ENCODE data around the gene TSG101.

The TSG101 gene

GRCh38 chr11:18495271-18495670 lies 31.5 kb downstream of the TSG101 start:
- no peak for DNase-seq (ENCODE audit: low read depth in 1 of 2, low spot score in 1 of 2)

GRCh38 chr11:18493310-18493709 lies 33.4 kb downstream of the TSG101 start:
- DNase-seq (ENCODE audit: low read depth in 1 of 2, low spot score in 1 of 2), result no peak

GRCh38 chr11:18492888-18493287 lies 33.9 kb downstream of the TSG101 start:
- no peak for DNase-seq (ENCODE audit: low read depth in 1 of 2, low spot score in 1 of 2)

GRCh38 chr11:18491924-18492323 lies 34.8 kb downstream of the TSG101 start:
- DNase-seq (ENCODE audit: low read depth in 1 of 2, low spot score in 1 of 2), result no peak

GRCh38 chr11:18490736-18491485 lies 35.8 kb downstream of the TSG101 start:
- DNase-seq (ENCODE audit: low read depth in 1 of 2, low spot score in 1 of 2), result no peak

- DNase-seq (ENCODE audit: low read depth in 1 of 2, low spot score in 1 of 2), result no peak
Measured at GRCh38 chr11:18490319-18490718, 36.4 kb downstream of the TSG101 start.

- no peak for DNase-seq (ENCODE audit: low read depth in 1 of 2, low spot score in 1 of 2)
Measured at GRCh38 chr11:18485913-18486528, 40.7 kb downstream of the TSG101 start.

- DNase-seq (ENCODE audit: low read depth in 1 of 2, low spot score in 1 of 2), result no peak
Measured at GRCh38 chr11:18479063-18479462, 47.7 kb downstream of the TSG101 start.

- no peak for DNase-seq (ENCODE audit: low read depth in 1 of 2, low spot score in 1 of 2)
Measured at GRCh38 chr11:18472587-18472986, 54.2 kb downstream of the TSG101 start.

- no peak for DNase-seq (ENCODE audit: low read depth in 1 of 2, low spot score in 1 of 2)
Measured at GRCh38 chr11:18471995-18472394, 54.7 kb downstream of the TSG101 start.

GRCh38 chr11:18468961-18469360 lies 57.8 kb downstream of the TSG101 start:
- DNase-seq (ENCODE audit: low read depth in 1 of 2, low spot score in 1 of 2), result no peak

GRCh38 chr11:18468059-18468458 lies 58.7 kb downstream of the TSG101 start:
- DNase-seq (ENCODE audit: low read depth in 1 of 2, low spot score in 1 of 2), result no peak

- no peak for DNase-seq (ENCODE audit: low read depth in 1 of 2, low spot score in 1 of 2)
Measured at GRCh38 chr11:18466402-18466801, 60.3 kb downstream of the TSG101 start.

GRCh38 chr11:18463439-18463838 lies 63.3 kb downstream of the TSG101 start:
- no peak for DNase-seq (ENCODE audit: low read depth in 1 of 2, low spot score in 1 of 2)

- no peak for DNase-seq (ENCODE audit: low read depth in 1 of 2, low spot score in 1 of 2)
Measured at GRCh38 chr11:18461909-18462308, 64.8 kb downstream of the TSG101 start.

GRCh38 chr11:18459634-18460033 lies 67.1 kb downstream of the TSG101 start:
- DNase-seq (ENCODE audit: low read depth in 1 of 2, low spot score in 1 of 2), result no peak

- no peak for DNase-seq (ENCODE audit: low read depth in 1 of 2, low spot score in 1 of 2)
Measured at GRCh38 chr11:18457450-18457849, 69.3 kb downstream of the TSG101 start.

- DNase-seq (ENCODE audit: low read depth in 1 of 2, low spot score in 1 of 2), result no peak
Measured at GRCh38 chr11:18455686-18456372, 70.9 kb downstream of the TSG101 start, which contains the start of gene LDHAL6A. Gene LDHAL6A (plus strand): TSS chr11:18455856. CDS start chr11:18456681, 825 bp downstream.

- DNase-seq (ENCODE audit: low read depth in 1 of 2, low spot score in 1 of 2), result no peak
Measured at GRCh38 chr11:18452927-18453326, 73.8 kb downstream of the TSG101 start.

GRCh38 chr11:18449251-18449650 lies 77.5 kb downstream of the TSG101 start:
- no peak for DNase-seq (ENCODE audit: low read depth in 1 of 2, low spot score in 1 of 2)

- no peak for DNase-seq (ENCODE audit: low read depth in 1 of 2, low spot score in 1 of 2)
Measured at GRCh38 chr11:18438691-18439090, 88.1 kb downstream of the TSG101 start.
